Measurements from ENCODE around the gene AFF2. TPM values are rescaled to one million over a fixed set of nuclear protein-coding genes. Genes with fewer than 3 reads are reported as not detected.

The AFF2 gene
- total RNA-seq, 3 donors from 2014 or later, result 0.29 to 0.63 TPM; not detected in 1

GRCh38 chrX:148474030-148474429 lies 26.4 kb upstream of the AFF2 start:
- no peak for ATAC-seq

GRCh38 chrX:148492057-148492456 lies 8.4 kb upstream of the AFF2 start:
- intact Hi-C loops (cut with DNase I, micrococcal nuclease), result no loop called here
- DNase-seq (no peak), ATAC-seq (no peak)
- Histone ChIP-seq H3K36me3 (ENCODE audit: low read depth) (no peaks in the 10 kb centered on the region), H3K9me3 (no peaks in the 10 kb centered on the region), H3K4me1 (ENCODE audit: low read depth) (no peaks in the 10 kb centered on the region), H3K4me3 (no peak overlapping the region)
- no peak for TF ChIP-seq CTCF (IDR thresholded peaks at IDR 0.05)

More at GRCh38 chrX:148474030-148474429, 26.4 kb upstream of the AFF2 start:
- Histone ChIP-seq H3K9me3 (no peaks in the 10 kb centered on the region), H3K4me3 (no peak overlapping the region), H3K36me3 (ENCODE audit: low read depth) (no peaks in the 10 kb centered on the region), H3K4me1 (ENCODE audit: low read depth) (no peaks in the 10 kb centered on the region)
- TF ChIP-seq CTCF (IDR thresholded peaks at IDR 0.05), result no peak
- intact Hi-C loops (cut with DNase I, micrococcal nuclease), result no loop called here
- DNase-seq, result no peak

- Histone ChIP-seq H3K36me3 (ENCODE audit: low read depth) (no peaks in the 10 kb centered on the region), H3K4me1 (ENCODE audit: low read depth) (no peaks in the 10 kb centered on the region), H3K9me3 (no peaks in the 10 kb centered on the region), H3K4me3 (no peak overlapping the region)
- intact Hi-C loops (cut with DNase I, micrococcal nuclease), result no loop called here
- ATAC-seq, result no peak
- DNase-seq, result no peak
- no peak for TF ChIP-seq CTCF (IDR thresholded peaks at IDR 0.05)
These were observed 5.2 kb upstream of the AFF2 start for GRCh38 chrX:148495176-148495575.

- no peak for TF ChIP-seq CTCF (IDR thresholded peaks at IDR 0.05)
- DNase-seq (no peak), ATAC-seq (no peak)
- H3K36me3 ChIP-seq (ENCODE audit: low read depth), result no peaks in the 10 kb centered on the region
- H3K4me1 ChIP-seq (ENCODE audit: low read depth), result no peaks in the 10 kb centered on the region
- no peaks in the 10 kb centered on the region for H3K9me3 ChIP-seq
- intact Hi-C loops (cut with DNase I, micrococcal nuclease), result no loop called here
- no peak overlapping the region for H3K4me3 ChIP-seq
These were observed 2.4 kb upstream of the AFF2 start for GRCh38 chrX:148498067-148498466.

- Histone ChIP-seq H3K4me1 (ENCODE audit: low read depth) (no peaks in the 10 kb centered on the region), H3K36me3 (ENCODE audit: low read depth) (no peaks in the 10 kb centered on the region), H3K9me3 (no peaks in the 10 kb centered on the region), H3K4me3 (no peak overlapping the region)
- no peak for ATAC-seq
- DNase-seq, result no peak
- TF ChIP-seq CTCF (IDR thresholded peaks at IDR 0.05), result no peak
- intact Hi-C loops (cut with DNase I, micrococcal nuclease), result no loop called here
These were observed 587 bp upstream of the AFF2 start for GRCh38 chrX:148499638-148500422.
